Tibial artery (tissue), 4 donors: ENCODE data around the gene FGF11.

Source experiments
- DNase-seq, 2 donors: peaks; one replicate each; pipeline ENCODE4 v3.0.0-alpha.2; 2019
- H3K27ac ChIP-seq, 2 donors: fragments of 200-600 bp; sonication (generic) in 1 of 2; 1 replicate in 1 of 2; 2 replicates in 1 of 2; pipeline ENCODE4 v1.5.1; 2018 to 2019; ENCODE audit warnings: mild to moderate bottlenecking in 1 of 2
- H3K27me3 ChIP-seq, 2 donors: fragments of 200-600 bp; sonication (generic) in 1 of 2; one replicate each; pipeline versions ENCODE4 v1.5.1 to v1.6.0; 2016 to 2019
- H3K36me3 ChIP-seq, 3 donors: fragments of 200-600 bp; sonication (generic) in 2 of 3; one replicate each; pipeline ENCODE4 v1.5.1; 2016 to 2019; ENCODE audit warnings: mild to moderate bottlenecking in 2 of 3
- H3K4me1 ChIP-seq, 4 donors: fragments of 200-600 bp; sonication (generic) in 2 of 4; 1 replicate in 3 of 4; 2 replicates in 1 of 4; pipeline ENCODE4 v1.5.1; 2016 to 2019
- H3K4me3 ChIP-seq, 2 donors: fragments of 200-600 bp; sonication (generic) in 1 of 2; 1 replicate in 1 of 2; 2 replicates in 1 of 2; pipeline ENCODE4 v1.5.1; 2018 to 2019; ENCODE audit warnings: mild to moderate bottlenecking in 2 of 2
- H3K9me3 ChIP-seq, 3 donors: fragments of 200-600 bp; sonication (generic) in 1 of 3; one replicate each; pipeline ENCODE4 v1.5.1; 2016 to 2019
- intact Hi-C: fragments of 100-400 bp; cut with DNase I; formaldehyde crosslinking; loops from one replicate; pipeline ENCODE4 v1.15.0; 2023; ENCODE audit warnings: low total_unique reads
- TF ChIP-seq, protein P1 (sequence below), 2 experiments: fragments of 200-600 bp in 1 of 2; fragments of 450-650 bp in 1 of 2; IDR thresholded peaks; one replicate each; pipeline ENCODE4 v1.5.1; 2017 to 2019; ENCODE audit warnings: antibody characterized with exemption in 2 of 2, mild to moderate bottlenecking in 1 of 2, moderate library complexity in 1 of 2

Gene FGF11

DNA sequence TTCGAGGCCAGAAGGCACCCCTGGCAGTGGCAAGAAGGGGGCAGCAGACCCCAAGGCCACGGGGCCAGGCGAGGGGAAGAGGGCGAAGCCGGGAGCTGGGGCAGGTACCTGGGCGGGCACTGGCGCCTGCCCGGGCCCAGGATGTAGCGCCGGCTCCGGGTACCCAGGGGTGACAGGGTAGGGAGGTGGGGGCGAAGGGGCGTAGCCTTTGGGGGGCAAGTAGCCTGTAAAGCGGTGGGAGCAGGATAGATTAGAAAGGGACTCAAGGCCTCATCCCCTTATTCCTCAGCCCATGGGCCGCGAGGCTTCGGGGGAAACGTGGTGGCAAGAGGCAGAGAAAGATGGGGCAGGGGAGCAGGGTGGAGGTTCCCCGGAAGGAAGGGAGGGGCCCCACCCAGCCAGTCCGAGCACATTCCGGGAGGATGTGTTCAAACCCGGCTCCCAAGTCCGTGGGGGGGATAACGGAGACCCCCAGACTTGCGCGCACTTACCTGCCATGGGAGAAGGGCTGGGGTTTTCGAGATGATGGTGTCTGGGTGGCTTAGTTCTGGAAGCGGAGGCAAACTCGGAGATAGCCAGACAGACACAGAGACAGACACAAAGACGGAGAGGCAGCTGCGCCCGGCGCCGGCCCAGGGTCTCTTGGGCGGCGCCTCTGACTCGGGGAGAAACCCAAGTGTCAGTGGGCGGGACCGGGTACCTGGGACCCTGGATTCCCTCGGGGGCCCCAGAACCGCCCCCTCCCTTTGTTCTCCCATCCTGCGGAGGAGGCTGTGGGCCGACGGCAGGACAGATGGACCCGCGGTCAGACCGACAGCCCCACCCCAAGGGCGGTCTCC, 45.5 kb upstream of the FGF11 start:
- TF ChIP-seq, protein P1, sequence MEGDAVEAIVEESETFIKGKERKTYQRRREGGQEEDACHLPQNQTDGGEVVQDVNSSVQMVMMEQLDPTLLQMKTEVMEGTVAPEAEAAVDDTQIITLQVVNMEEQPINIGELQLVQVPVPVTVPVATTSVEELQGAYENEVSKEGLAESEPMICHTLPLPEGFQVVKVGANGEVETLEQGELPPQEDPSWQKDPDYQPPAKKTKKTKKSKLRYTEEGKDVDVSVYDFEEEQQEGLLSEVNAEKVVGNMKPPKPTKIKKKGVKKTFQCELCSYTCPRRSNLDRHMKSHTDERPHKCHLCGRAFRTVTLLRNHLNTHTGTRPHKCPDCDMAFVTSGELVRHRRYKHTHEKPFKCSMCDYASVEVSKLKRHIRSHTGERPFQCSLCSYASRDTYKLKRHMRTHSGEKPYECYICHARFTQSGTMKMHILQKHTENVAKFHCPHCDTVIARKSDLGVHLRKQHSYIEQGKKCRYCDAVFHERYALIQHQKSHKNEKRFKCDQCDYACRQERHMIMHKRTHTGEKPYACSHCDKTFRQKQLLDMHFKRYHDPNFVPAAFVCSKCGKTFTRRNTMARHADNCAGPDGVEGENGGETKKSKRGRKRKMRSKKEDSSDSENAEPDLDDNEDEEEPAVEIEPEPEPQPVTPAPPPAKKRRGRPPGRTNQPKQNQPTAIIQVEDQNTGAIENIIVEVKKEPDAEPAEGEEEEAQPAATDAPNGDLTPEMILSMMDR (IDR thresholded peaks at IDR 0.05) = no peak
- no peaks in the 10 kb centered on the region for H3K9me3 ChIP-seq
- H3K4me3 ChIP-seq = peak overlapping the region; percentile 62 to 73
- H3K27me3 ChIP-seq = no peaks in the 10 kb centered on the region
- peaks cover 0 to 26% (median 16%) of the 10 kb centered on the region in 4 donors for H3K4me1 ChIP-seq
- peak overlapping the region; percentile 88 to 90 for H3K27ac ChIP-seq
- no peak for DNase-seq
- H3K36me3 ChIP-seq = peaks cover 0 to 29% (median 22%) of the 10 kb centered on the region in 3 donors
- intact Hi-C loops = no loop called here

DNA sequence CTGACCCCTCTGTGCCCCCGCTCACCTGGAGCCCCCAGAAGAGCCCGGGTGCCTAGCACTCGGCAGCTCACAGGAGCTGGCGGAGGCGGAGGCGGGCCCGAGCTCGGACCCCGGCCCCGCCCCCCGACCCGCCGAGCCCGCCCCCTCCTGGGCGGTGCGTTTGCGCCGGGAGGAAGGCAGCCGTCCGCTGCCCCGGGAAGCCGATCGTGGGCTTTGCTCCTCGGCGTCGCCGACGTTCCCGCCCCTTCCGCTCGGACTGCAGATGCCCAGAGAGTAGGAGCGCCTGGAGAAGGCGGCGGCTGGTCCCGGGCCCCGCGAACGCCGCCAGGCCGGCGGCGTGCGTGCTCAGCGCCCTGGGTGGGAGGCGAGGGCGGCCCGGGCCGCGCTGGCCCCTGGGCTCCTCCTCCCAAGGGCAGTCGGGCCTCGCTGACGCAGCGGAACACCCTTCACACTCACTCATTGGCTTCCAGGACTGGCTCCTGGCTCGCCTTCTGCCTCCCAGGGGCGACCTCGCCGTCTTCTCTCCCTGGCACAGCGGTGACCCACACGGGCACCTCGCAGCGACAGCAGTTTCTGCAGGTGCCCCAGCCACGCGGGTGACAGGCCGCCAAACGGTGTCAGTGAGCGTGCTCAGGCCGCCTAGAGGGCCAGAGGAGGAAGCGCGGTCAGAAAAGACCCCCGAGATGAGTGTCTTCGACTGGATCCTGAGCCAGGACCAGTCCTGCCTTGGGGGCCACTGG, 44.7 kb upstream of the FGF11 start, which contains the start of gene PLSCR3:
PLSCR3 (minus strand) TSS at position 74 of the 740 bp plus-strand sequence. CDS start 415 bp downstream, outside the sequence.
- Histone ChIP-seq H3K4me1 (peaks cover 0 to 26% (median 16%) of the 10 kb centered on the region in 4 donors), H3K9me3 (no peaks in the 10 kb centered on the region), H3K27me3 (no peaks in the 10 kb centered on the region), H3K27ac (peak within 1 kb of the TSS; percentile 88 to 90), H3K4me3 (peak within 1 kb of the TSS; percentile 62 to 73), H3K36me3 (peaks cover 0 to 21% (median 15%) of the 10 kb centered on the region in 3 donors)
- intact Hi-C loops = no loop called here
- peak; percentile 87 to 94 for DNase-seq
- TF ChIP-seq, protein P1 (IDR thresholded peaks at IDR 0.05) = peak; percentile 27 to 51

DNA sequence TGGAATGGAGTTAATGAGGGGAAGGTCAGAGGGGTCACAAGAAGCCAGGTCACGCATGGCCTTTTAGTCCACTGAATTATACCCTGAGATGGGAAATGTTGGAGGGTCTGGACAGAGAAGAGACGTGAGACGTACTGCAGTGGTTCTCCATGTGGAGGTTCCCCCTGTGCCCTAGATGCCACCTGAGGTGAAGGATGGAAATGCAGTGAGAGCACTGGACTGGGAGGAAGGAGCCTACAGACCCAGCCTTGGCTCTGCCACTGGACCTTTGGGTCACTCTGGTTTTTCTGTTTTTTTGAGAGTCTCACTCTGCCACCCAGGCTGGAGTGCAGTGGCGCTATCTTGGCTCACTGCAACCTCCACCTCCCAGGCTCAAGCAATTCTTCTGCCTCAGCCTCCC, 43.2 kb upstream of the FGF11 start:
- Histone ChIP-seq H3K36me3 (peaks cover 0 to 6% (median 0%) of the 10 kb centered on the region in 3 donors), H3K4me1 (peaks cover 0 to 24% (median 16%) of the 10 kb centered on the region in 4 donors), H3K27ac (no peak overlapping the region), H3K9me3 (no peaks in the 10 kb centered on the region), H3K4me3 (no peak overlapping the region), H3K27me3 (no peaks in the 10 kb centered on the region)
- intact Hi-C loops = no loop called here
- TF ChIP-seq, protein P1 (IDR thresholded peaks at IDR 0.05) = no peak
- DNase-seq = no peak

DNA sequence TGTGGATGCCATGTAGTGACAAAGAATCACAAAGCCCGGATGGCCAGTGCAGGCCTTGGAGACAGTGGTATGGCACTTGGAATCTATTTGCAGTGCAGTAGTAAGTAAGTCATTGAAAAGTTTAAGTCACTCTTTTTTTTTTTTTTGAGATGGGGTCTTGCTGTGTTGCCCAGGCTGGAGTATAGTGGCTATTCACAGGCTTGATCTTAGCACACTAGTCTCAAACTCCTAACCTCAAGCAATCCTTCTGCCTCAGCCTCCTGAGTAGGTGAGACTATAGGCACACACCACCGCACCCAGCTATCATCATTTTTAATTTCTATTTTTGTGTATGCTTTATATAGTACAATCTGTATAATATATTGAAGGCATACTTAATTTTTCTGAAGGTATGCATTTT, 40.7 kb upstream of the FGF11 start:
- no peaks in the 10 kb centered on the region for H3K36me3 ChIP-seq
- no peak for DNase-seq
- no peaks in the 10 kb centered on the region for H3K9me3 ChIP-seq
- peaks cover 0 to 28% (median 25%) of the 10 kb centered on the region in 4 donors for H3K4me1 ChIP-seq
- no peak overlapping the region for H3K27ac ChIP-seq
- TF ChIP-seq, protein P1 (IDR thresholded peaks at IDR 0.05) = no peak
- intact Hi-C loops = no loop called here
- H3K27me3 ChIP-seq = no peaks in the 10 kb centered on the region
- H3K4me3 ChIP-seq = no peak overlapping the region

DNA sequence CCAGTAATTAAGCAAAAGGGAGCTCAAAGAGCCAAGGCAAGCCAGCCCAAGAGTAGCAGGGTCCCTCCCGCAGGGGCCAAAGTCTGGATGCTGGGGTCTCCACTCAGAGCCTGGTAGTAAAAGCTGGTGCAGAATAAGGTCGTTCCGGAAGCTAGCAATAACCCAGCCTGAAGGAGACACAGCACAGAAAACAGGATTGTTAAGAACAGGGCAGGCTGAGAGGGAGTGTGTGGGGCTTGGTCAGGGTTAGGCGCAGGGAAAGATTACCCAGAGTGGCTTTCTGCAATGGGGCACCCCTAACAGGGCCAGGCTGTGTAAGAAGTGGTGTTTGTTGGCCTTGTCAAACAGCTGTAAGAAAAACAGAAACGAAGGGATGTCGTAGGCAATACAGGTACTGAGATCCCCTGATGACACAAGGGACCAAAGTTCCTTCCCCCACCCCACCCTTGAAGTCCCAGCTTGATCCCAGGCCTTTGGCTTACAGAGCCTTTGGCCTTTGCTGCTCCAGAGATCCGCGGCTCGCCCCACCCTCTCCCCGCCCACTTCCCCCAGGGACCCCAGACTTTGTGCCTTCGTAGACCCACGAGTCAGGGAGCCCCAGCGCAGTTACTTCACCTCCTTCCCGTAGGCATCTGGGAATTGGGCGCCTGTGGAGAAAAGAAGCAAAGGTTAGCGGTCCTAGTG, 36.1 kb upstream of the FGF11 start:
- intact Hi-C loops = no loop called here
- H3K4me1 ChIP-seq = peaks cover 0 to 33% (median 24%) of the 10 kb centered on the region in 4 donors
- peak overlapping the region; percentile 61 to 74 for H3K4me3 ChIP-seq
- H3K27me3 ChIP-seq = no peaks in the 10 kb centered on the region
- peaks cover 0 to 1% (median 0%) of the 10 kb centered on the region in 3 donors for H3K36me3 ChIP-seq
- TF ChIP-seq, protein P1 (IDR thresholded peaks at IDR 0.05) = no peak
- no peaks in the 10 kb centered on the region for H3K9me3 ChIP-seq
- DNase-seq = peak in 1 of 2 donors; percentile 63
- peak overlapping the region; percentile 90 for H3K27ac ChIP-seq
